22Rv1 (cell line): ENCODE measurements around the gene SLIT3.

Experiments
- ZFX ChIP-seq: fragments of 450-650 bp; IDR thresholded peaks from 2 replicates; pipeline ENCODE4 v1.6.1; 2017; ENCODE audit warnings: antibody characterized with exemption, borderline replicate concordance
- TF ChIP-seq, protein P1 (sequence below): fragments of 450-650 bp; IDR thresholded peaks from 2 replicates; pipeline ENCODE4 v1.5.1; 2017; ENCODE audit warnings: mild to moderate bottlenecking

DNA sequence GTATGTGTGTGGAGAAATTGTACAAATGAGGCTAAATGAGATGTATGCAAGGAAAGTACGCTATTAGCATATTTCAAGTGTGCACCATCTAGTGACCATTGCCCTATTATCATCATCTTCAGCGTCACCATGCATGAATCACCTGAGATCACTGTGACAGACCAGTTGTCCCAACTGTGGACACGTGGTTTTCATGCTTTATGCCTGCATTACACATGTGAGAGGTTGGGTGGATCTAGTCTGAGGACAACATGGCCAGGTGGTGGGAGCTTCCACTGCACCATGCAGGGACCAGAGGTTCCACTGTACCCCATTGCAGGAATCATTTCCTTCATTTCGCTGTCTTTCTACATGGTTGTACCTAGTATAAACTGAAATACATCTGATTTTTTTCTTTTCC, 329.8 kb downstream of the SLIT3 start:
- TF ChIP-seq, protein P1, sequence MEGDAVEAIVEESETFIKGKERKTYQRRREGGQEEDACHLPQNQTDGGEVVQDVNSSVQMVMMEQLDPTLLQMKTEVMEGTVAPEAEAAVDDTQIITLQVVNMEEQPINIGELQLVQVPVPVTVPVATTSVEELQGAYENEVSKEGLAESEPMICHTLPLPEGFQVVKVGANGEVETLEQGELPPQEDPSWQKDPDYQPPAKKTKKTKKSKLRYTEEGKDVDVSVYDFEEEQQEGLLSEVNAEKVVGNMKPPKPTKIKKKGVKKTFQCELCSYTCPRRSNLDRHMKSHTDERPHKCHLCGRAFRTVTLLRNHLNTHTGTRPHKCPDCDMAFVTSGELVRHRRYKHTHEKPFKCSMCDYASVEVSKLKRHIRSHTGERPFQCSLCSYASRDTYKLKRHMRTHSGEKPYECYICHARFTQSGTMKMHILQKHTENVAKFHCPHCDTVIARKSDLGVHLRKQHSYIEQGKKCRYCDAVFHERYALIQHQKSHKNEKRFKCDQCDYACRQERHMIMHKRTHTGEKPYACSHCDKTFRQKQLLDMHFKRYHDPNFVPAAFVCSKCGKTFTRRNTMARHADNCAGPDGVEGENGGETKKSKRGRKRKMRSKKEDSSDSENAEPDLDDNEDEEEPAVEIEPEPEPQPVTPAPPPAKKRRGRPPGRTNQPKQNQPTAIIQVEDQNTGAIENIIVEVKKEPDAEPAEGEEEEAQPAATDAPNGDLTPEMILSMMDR, result no peak
- TF ChIP-seq ZFX, result no peak
